Lower lobe of right lung (tissue), 2 donors: ENCODE results near the gene NIN. TPM values are rescaled to one million over a fixed set of nuclear protein-coding genes. Genes with fewer than 3 reads are reported as not detected.

ENCODE experiments used
- ATAC-seq, 2 donors: fragments of 200-7000 bp; cut with Tn5 transposase; one replicate each; pipeline ENCODE4 v1.9.1; 2020 to 2022; ENCODE audit warnings: mild to moderate bottlenecking in 2 of 2, moderate library complexity in 2 of 2
- DNase-seq: peaks from one replicate; pipeline ENCODE4 v3.0.0-alpha.2; 2020
- H3K27ac ChIP-seq: fragments of 200-600 bp; one replicate; pipeline ENCODE4 v1.8.0; 2022
- H3K27me3 ChIP-seq: fragments of 200-600 bp; one replicate; pipeline ENCODE4 v1.8.0; 2022; ENCODE audit warnings: low read depth
- H3K36me3 ChIP-seq: fragments of 200-600 bp; one replicate; pipeline ENCODE4 v1.8.0; 2022; ENCODE audit warnings: mild to moderate bottlenecking
- H3K4me1 ChIP-seq: fragments of 200-600 bp; one replicate; pipeline ENCODE4 v1.8.0; 2022
- H3K4me3 ChIP-seq: fragments of 200-600 bp; one replicate; pipeline ENCODE4 v1.8.0; 2022; ENCODE audit warnings: mild to moderate bottlenecking
- H3K9me3 ChIP-seq: fragments of 200-600 bp; one replicate; pipeline ENCODE4 v1.8.0; 2022
- CTCF ChIP-seq: fragments of 200-600 bp; IDR thresholded peaks from one replicate; pipeline ENCODE4 v1.8.0; 2022; ENCODE audit warnings: antibody characterized with exemption, mild to moderate bottlenecking
- intact Hi-C: fragments of 100-400 bp; cut with DNase I; formaldehyde crosslinking; loops from one replicate; pipeline ENCODE4 v1.11.0; 2022
- total RNA-seq: library from RNA; stranded (reverse); fragmentation: NEBNext Ultra II Directional; extraction: Animal tissue kit (Norgen Biotek cat#: 25700); gene quantifications from one replicate; pipeline ENCODE4 v1.2.1, GENCODE V29; 2021
- donor health status: DM: no; HTN: yes; CAD: no; lungs with severe emphysema.

NIN gene
- total RNA-seq, 1 donor from 2014 or later: 45.9 TPM

- Histone ChIP-seq H3K4me3 (no peak overlapping the region), H3K9me3 (no peaks in the 10 kb centered on the region), H3K36me3 (no peaks in the 10 kb centered on the region), H3K27ac (no peak overlapping the region), H3K4me1 (peaks cover 11% of the 10 kb centered on the region), H3K27me3 (no peaks in the 10 kb centered on the region)
- ATAC-seq: no peak
- intact Hi-C loops: no loop called here
- no peak for DNase-seq
- no peak for TF ChIP-seq CTCF
These were observed 3.9 kb upstream of the NIN start for GRCh38 chr14:50834802-50835276.

- DNase-seq: no peak
- intact Hi-C loops: no loop called here
These were observed 2.1 kb upstream of the NIN start for GRCh38 chr14:50832935-50833630.

GRCh38 chr14:50831726-50832168 lies 785 bp upstream of the NIN start:
- Histone ChIP-seq H3K9me3 (no peaks in the 10 kb centered on the region), H3K4me1 (peaks cover 28% of the 10 kb centered on the region), H3K4me3 (peak overlapping the region; percentile 75), H3K27ac (peak overlapping the region; percentile 82), H3K36me3 (no peaks in the 10 kb centered on the region), H3K27me3 (no peaks in the 10 kb centered on the region)
- no peak for TF ChIP-seq CTCF
- DNase-seq: no peak
- ATAC-seq: peak in 1 of 2 donors; percentile 31
- intact Hi-C loops: no loop called here

More at GRCh38 chr14:50832935-50833630, 2.1 kb upstream of the NIN start:
- peaks cover 28% of the 10 kb centered on the region for H3K4me1 ChIP-seq
- H3K9me3 ChIP-seq: no peaks in the 10 kb centered on the region
- TF ChIP-seq CTCF: no peak
- no peaks in the 10 kb centered on the region for H3K27me3 ChIP-seq
- no peak overlapping the region for H3K4me3 ChIP-seq
- no peak for ATAC-seq
- H3K36me3 ChIP-seq: no peaks in the 10 kb centered on the region
- no peak overlapping the region for H3K27ac ChIP-seq

GRCh38 chr14:50830044-50830931 lies 674 bp downstream of the NIN start:
- TF ChIP-seq CTCF: no peak
- intact Hi-C loops: no loop called here
- Histone ChIP-seq H3K36me3 (no peaks in the 10 kb centered on the region), H3K9me3 (no peaks in the 10 kb centered on the region), H3K4me3 (peak overlapping the region; percentile 75), H3K27me3 (no peaks in the 10 kb centered on the region), H3K27ac (peak overlapping the region; percentile 86), H3K4me1 (peaks cover 28% of the 10 kb centered on the region)
- DNase-seq (peak; percentile 73), ATAC-seq (peak; percentile 65 to 71)

GRCh38 chr14:50829489-50830043 lies 1.4 kb downstream of the NIN start:
- DNase-seq: no peak
- no peak for ATAC-seq
- H3K27me3 ChIP-seq: no peaks in the 10 kb centered on the region
- H3K4me1 ChIP-seq: peaks cover 28% of the 10 kb centered on the region
- no peaks in the 10 kb centered on the region for H3K9me3 ChIP-seq
- peak overlapping the region; percentile 75 for H3K4me3 ChIP-seq
- H3K27ac ChIP-seq: peak overlapping the region; percentile 86
- intact Hi-C loops: no loop called here
- H3K36me3 ChIP-seq: no peaks in the 10 kb centered on the region
- TF ChIP-seq CTCF: no peak
